HepG2 (cell line): ENCODE data around the gene HPCAL1. TPM values are rescaled to one million over a fixed set of nuclear protein-coding genes. Genes with fewer than 3 reads are reported as not detected.

Experiments
- ATAC-seq: fragments of 200-7000 bp; cut with Tn5 transposase; 3 replicates; pipeline ENCODE4 v1.9.1; 2020; ENCODE audit warnings: mild to moderate bottlenecking, moderate library complexity
- BruUV-seq: library from RNA; stranded (reverse); fragments of 400-500 nt; replicated peaks from 2 replicates; lab custom pipeline; 2021; lab: Mats Ljungman, UMichigan
- CTCF ChIA-PET: fragments of 300-600 bp; formaldehyde crosslinking; extraction: SDS; loops from one replicate; lab custom pipeline; 2021; ENCODE audit warnings: low total read pairs, inconsistent platforms, low intra/inter-chr PET ratio; lab: Yijun Ruan, JAX
- POLR2A ChIA-PET: fragments of 350-600 bp; sonication (Branson Sonifier 250); formaldehyde crosslinking; loops from one replicate; lab custom pipeline; 2020; ENCODE audit warnings: antibody characterized with exemption, inconsistent platforms; lab: Yijun Ruan, JAX
- DNase-seq: peaks from one replicate; pipeline ENCODE4 v3.0.0-alpha.2; 2015; ENCODE audit warnings: low spot score
- FAIRE-seq: peaks from 3 replicates; lab custom pipeline; 2011; peaks lifted over from hg19 to GRCh38; lab: Jason Lieb, UNC
- H2AFZ ChIP-seq: one replicate; pipeline ENCODE4 v1.6.1; 2011; ENCODE audit warnings: low read length, inconsistent platforms
- H3K27ac ChIP-seq: fragments of 300-600 bp; 3 replicates; pipeline ENCODE4 v1.8.0; 2011; ENCODE audit warnings: mixed run types, mild to moderate bottlenecking, mixed read lengths, low read length, inconsistent platforms; ENCODE audit not compliant: insufficient read depth; ENCODE audit errors: extremely low read length
- H3K27me3 ChIP-seq, 2 experiments: fragments of 200-600 bp in 1 of 2; 2 replicates in 1 of 2; 3 replicates in 1 of 2; pipeline versions ENCODE4 v1.6.0 to v1.8.0; 2011; ENCODE audit warnings: low read length in 2 of 2, mild to moderate bottlenecking in 2 of 2, moderate library complexity in 2 of 2, inconsistent platforms in 1 of 2; ENCODE audit not compliant: insufficient read depth in 2 of 2, control insufficient read depth in 1 of 2
- H3K36me3 ChIP-seq, 2 experiments: fragments of 200-600 bp in 1 of 2; replicated peaks in 1 of 2; 2 replicates in 1 of 2; 3 replicates in 1 of 2; pipeline versions ENCODE4 v1.5.1 to v1.8.0; 2011; ENCODE audit warnings: low read length in 2 of 2, inconsistent platforms in 1 of 2; ENCODE audit not compliant: insufficient read depth in 2 of 2, control insufficient read depth in 1 of 2
- H3K4me1 ChIP-seq: 2 replicates; pipeline ENCODE4 v1.5.1; 2012; ENCODE audit warnings: low read length, inconsistent platforms; ENCODE audit not compliant: insufficient read depth
- H3K4me2 ChIP-seq: 2 replicates; pipeline ENCODE4 v1.6.0; 2011; ENCODE audit warnings: low read depth, low read length, inconsistent platforms
- H3K4me3 ChIP-seq, 3 experiments: fragments of 200-600 bp in 1 of 3; sonication (generic), shearing (Covaris generic) in 1 of 3; replicated peaks in 1 of 3; 2 replicates each; pipeline ENCODE4 v1.5.1; 2011 to 2016; ENCODE audit warnings: low read length in 3 of 3, inconsistent platforms in 2 of 3, low read depth in 2 of 3, mild to moderate bottlenecking in 2 of 3, control low read depth in 1 of 3, mixed read lengths in 1 of 3; ENCODE audit not compliant: insufficient read depth in 1 of 3
- H3K79me2 ChIP-seq: one replicate; pipeline ENCODE4 v1.6.1; 2011; ENCODE audit warnings: low read length, inconsistent platforms; ENCODE audit not compliant: insufficient read depth
- H3K9ac ChIP-seq: 2 replicates; pipeline ENCODE4 v1.6.0; 2011; ENCODE audit warnings: mild to moderate bottlenecking, low read depth, low read length, inconsistent platforms; ENCODE audit not compliant: insufficient read depth
- H3K9me3 ChIP-seq: 2 replicates; pipeline ENCODE4 v1.5.1; 2012; ENCODE audit warnings: mild to moderate bottlenecking, low read length
- H4K20me1 ChIP-seq: 2 replicates; pipeline ENCODE4 v1.6.0; 2011; ENCODE audit warnings: inconsistent platforms, mild to moderate bottlenecking, low read length, moderate library complexity; ENCODE audit not compliant: insufficient read depth
- FOXC1 ChIP-seq: sonication (generic); formaldehyde crosslinking; IDR thresholded peaks from 2 replicates; pipeline ENCODE4 v1.8.0; 2022; ENCODE audit warnings: mild to moderate bottlenecking, missing genetic modification reagents, borderline replicate concordance
- HDAC2 ChIP-seq: sonication (generic); formaldehyde crosslinking; IDR thresholded peaks from 2 replicates; pipeline ENCODE4 v1.4.0; 2020; ENCODE audit warnings: missing genetic modification reagents
- HNRNPL ChIP-seq: fragments of 200-400 bp; formaldehyde crosslinking; IDR thresholded peaks from 2 replicates; pipeline ENCODE4 v1.6.1; 2017; ENCODE audit warnings: mild to moderate bottlenecking, low read depth, low read length
- NR2C2 ChIP-seq: sonication (generic); formaldehyde crosslinking; IDR thresholded peaks from 2 replicates; pipeline ENCODE4 v1.4.0; 2020; ENCODE audit warnings: missing genetic modification reagents, mild to moderate bottlenecking, moderate library complexity, borderline replicate concordance
- SMC3 ChIP-seq: IDR thresholded peaks from 2 replicates; pipeline ENCODE4 v1.6.1; 2011; ENCODE audit warnings: low read length, improper control_type of control experiment
- TRIM22 ChIP-seq: fragments of 450-650 bp; IDR thresholded peaks from 2 replicates; pipeline ENCODE4 v1.6.1; 2017
- WIZ ChIP-seq: sonication (generic); formaldehyde crosslinking; IDR thresholded peaks from 2 replicates; pipeline ENCODE4 v1.5.1; 2020; ENCODE audit warnings: mild to moderate bottlenecking, missing genetic modification reagents
- ZNF564 ChIP-seq: sonication (generic); formaldehyde crosslinking; IDR thresholded peaks from 2 replicates; pipeline ENCODE4 v1.8.1; 2023; ENCODE audit warnings: mild to moderate bottlenecking, missing genetic modification reagents
- ZNF800 ChIP-seq: sonication (generic); formaldehyde crosslinking; IDR thresholded peaks from 2 replicates; pipeline ENCODE4 v1.4.0; 2020; ENCODE audit warnings: missing genetic modification reagents
- ZSCAN29 ChIP-seq: sonication (generic); formaldehyde crosslinking; conservative IDR thresholded peaks from 2 replicates; pipeline ENCODE4 v1.4.0; 2020; ENCODE audit warnings: mild to moderate bottlenecking, missing genetic modification reagents
- WGBS: methylation state at CpG from one replicate; pipeline ENCODE4 v1.1.6; 2017; ENCODE audit warnings: low lambda C conversion rate; 5-methylcytosine and 5-hydroxymethylcytosine counted together
- in situ Hi-C: cut with HindIII; loops from 2 replicates; pipeline ENCODE4 v1.10.0; 2017; ENCODE audit warnings: low pct_unique_long_range_greater_than_20kb; ENCODE audit not compliant: extremely low pct_ligation_motif_present
- intact Hi-C: fragments of 100-400 bp; cut with micrococcal nuclease; formaldehyde crosslinking; loops from one replicate; pipeline ENCODE4 v1.10.0; 2022; ENCODE audit not compliant: unreplicated experiment
- polyA plus RNA-seq, 8 experiments: library from polyadenylated mRNA; depleted of rRNA in 3 of 8; stranded (reverse) in 7 of 8; unstranded in 1 of 8; fragments of >200 nt; fragmentation: Illumina TruSeq in 4 of 8; extraction: Trizol in 4 of 8; gene quantifications; 2 replicates each; pipeline versions ENCODE4 v1.2.1 to v1.2.3, GENCODE V29; 2011 to 2016; ENCODE audit warnings: low read depth in 4 of 8, missing spikeins in 1 of 8, mixed read lengths in 1 of 8; ENCODE audit not compliant: insufficient read depth in 1 of 8
- total RNA-seq, 5 experiments: library from RNA; depleted of rRNA; stranded (reverse); fragments of >200 nt; fragmentation: Illumina TruSeq; extraction: Trizol; gene quantifications; 2 replicates each; pipeline ENCODE4 v1.2.3, GENCODE V29; 2016; ENCODE audit warnings: low read depth in 1 of 5
- TF ChIP-seq, protein P1 (sequence below): sonication (generic); formaldehyde crosslinking; IDR thresholded peaks from 2 replicates; pipeline ENCODE4 v1.4.0; 2020; ENCODE audit warnings: missing genetic modification reagents

The HPCAL1 gene
- total and polyA plus RNA-seq, 2 of the 13 experiments (the other 11 are each of a cell fraction or from before 2014, with no cell fraction given), result 29.5 to 29.9 TPM

DNA sequence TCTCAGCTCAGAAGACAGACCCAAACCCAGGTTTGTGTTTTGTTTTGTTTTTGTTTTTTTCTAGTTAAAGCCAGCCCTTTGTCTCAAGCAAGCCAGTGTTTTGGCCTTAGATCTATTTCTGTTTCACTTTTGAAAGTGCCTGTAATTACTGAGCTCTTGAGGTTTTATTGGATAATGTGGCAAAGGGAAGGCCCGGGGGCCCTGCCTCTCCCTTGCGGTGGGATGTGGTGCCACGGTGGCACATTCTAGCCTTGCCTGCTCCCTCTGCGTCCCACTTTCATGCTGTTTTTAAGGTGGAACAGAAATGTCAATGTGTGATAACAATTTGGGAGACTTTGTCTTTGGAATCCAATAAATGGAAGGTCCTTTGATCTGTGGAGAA, 2.5 kb downstream of the HPCAL1 start:
- ATAC-seq (no peak), FAIRE-seq (no peak), DNase-seq (no peak)
- no peak overlapping the region for H3K4me3 ChIP-seq
- 91% methylated on average over 4 of the region's 4 CpGs for WGBS
- TF ChIP-seq SMC3, result no peak
- TF ChIP-seq NR2C2 (CRISPR knock-in tag), result no peak
- no peak for TF ChIP-seq HDAC2
- 0 out of 2 replicates have a peak, but pooled peaks have one; percentile 5 for TF ChIP-seq HNRNPL
- no peak for TF ChIP-seq ZSCAN29 (CRISPR knock-in tag)
- no peak for TF ChIP-seq ZNF564
- TF ChIP-seq, protein P1, sequence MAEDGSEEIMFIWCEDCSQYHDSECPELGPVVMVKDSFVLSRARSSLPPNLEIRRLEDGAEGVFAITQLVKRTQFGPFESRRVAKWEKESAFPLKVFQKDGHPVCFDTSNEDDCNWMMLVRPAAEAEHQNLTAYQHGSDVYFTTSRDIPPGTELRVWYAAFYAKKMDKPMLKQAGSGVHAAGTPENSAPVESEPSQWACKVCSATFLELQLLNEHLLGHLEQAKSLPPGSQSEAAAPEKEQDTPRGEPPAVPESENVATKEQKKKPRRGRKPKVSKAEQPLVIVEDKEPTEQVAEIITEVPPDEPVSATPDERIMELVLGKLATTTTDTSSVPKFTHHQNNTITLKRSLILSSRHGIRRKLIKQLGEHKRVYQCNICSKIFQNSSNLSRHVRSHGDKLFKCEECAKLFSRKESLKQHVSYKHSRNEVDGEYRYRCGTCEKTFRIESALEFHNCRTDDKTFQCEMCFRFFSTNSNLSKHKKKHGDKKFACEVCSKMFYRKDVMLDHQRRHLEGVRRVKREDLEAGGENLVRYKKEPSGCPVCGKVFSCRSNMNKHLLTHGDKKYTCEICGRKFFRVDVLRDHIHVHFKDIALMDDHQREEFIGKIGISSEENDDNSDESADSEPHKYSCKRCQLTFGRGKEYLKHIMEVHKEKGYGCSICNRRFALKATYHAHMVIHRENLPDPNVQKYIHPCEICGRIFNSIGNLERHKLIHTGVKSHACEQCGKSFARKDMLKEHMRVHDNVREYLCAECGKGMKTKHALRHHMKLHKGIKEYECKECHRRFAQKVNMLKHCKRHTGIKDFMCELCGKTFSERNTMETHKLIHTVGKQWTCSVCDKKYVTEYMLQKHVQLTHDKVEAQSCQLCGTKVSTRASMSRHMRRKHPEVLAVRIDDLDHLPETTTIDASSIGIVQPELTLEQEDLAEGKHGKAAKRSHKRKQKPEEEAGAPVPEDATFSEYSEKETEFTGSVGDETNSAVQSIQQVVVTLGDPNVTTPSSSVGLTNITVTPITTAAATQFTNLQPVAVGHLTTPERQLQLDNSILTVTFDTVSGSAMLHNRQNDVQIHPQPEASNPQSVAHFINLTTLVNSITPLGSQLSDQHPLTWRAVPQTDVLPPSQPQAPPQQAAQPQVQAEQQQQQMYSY (CRISPR knock-in tag), result no peak
- TF ChIP-seq WIZ (CRISPR knock-in tag), result no peak
- no peak for TF ChIP-seq TRIM22
- TF ChIP-seq ZNF800 (CRISPR knock-in tag), result 0 out of 2 replicates have a peak, but pooled peaks have one; percentile 27
- TF ChIP-seq FOXC1 (CRISPR knock-in tag), result no peak
- peaks cover 41% of the 10 kb centered on the region; the same call in 1 of the 2 replicates for H4K20me1 ChIP-seq
- no peak overlapping the region for H2AFZ ChIP-seq
- intact Hi-C loops, result loop anchor here (1.0 kb wide), 1 partner anchor 104 kb away; no protein-coding TSS in a partner anchor
- H3K79me2 ChIP-seq, result peaks cover 72% of the 10 kb centered on the region
- peak overlapping the region; percentile 92 for H3K4me2 ChIP-seq
- peaks cover 0 to 2% of the 10 kb centered on the region in 2 experiments; a peak in 1 of 5 replicates for H3K36me3 ChIP-seq
- no peaks in the 10 kb centered on the region for H3K9me3 ChIP-seq
- ChIA-PET POLR2A (interaction anchor here (1.0 to 1.8 kb wide), 4 partner anchors 22 to 186 kb away, joined by 3 to 5 read pairs (median 4); no protein-coding TSS in a partner anchor), CTCF (interaction anchor here (1.1 to 2.7 kb wide), 3 partner anchors 104 to 130 kb away, joined by 3 to 10 read pairs (median 5); no protein-coding TSS in a partner anchor)
- H3K9ac ChIP-seq, result no peak overlapping the region
- H3K4me1 ChIP-seq, result peaks cover 56% of the 10 kb centered on the region
- in situ Hi-C loops, result no loop called here
- H3K27ac ChIP-seq, result no peak overlapping the region
- BruUV-seq, result no TSS peak
- H3K27me3 ChIP-seq, result no peaks in the 10 kb centered on the region; a peak in 1 of 5 replicates
